DMS53 treated with DMSO at 0.1 percent for 48 hours (cell line): ENCODE results near the gene PDLIM5.
"Not testable (repeated sequence)": the region's sequence is repeated elsewhere in the genome, so short reads cannot be mapped to it uniquely, and the experiment has no call there.

ENCODE experiments used
- DNase-seq: peaks from one replicate; lab custom pipeline; 2025; ENCODE audit not compliant: unreplicated experiment; lab: John Stamatoyannopoulos, UW

PDLIM5 gene

DNA sequence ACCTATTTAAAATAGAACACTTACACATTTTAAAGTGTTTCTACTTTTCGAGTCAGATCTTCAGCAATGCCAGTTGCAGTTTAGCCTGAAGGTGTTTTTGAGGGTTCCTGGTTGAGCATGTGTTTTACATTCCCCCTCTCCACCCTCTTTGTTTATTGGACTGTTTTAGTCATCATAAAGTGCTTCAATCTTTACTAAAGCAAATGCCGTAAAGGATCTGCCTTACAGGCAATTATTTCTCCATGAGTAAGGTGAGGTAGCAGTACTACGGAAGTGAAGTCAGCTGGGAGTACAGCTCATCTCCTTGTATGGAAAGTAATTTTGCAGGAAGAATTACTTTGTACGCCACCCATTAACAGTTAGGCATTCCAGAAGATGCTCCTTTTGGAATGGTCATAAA is 36.9 kb downstream of the PDLIM5 start:
- DNase-seq = no peak

- no peak for DNase-seq
Observed at GRCh38 chr4:94489098-94489497, 37.4 kb downstream of the PDLIM5 start.

GRCh38 chr4:94490437-94490836 is 38.7 kb downstream of the PDLIM5 start:
- DNase-seq = no peak

GRCh38 chr4:94491322-94491721 is 39.6 kb downstream of the PDLIM5 start:
- no peak for DNase-seq

GRCh38 chr4:94495408-94495807 is 43.7 kb downstream of the PDLIM5 start:
- no peak for DNase-seq

GRCh38 chr4:94497690-94498089 is 45.9 kb downstream of the PDLIM5 start:
- DNase-seq = no peak

- DNase-seq = no peak
Observed at GRCh38 chr4:94498502-94498901, 46.8 kb downstream of the PDLIM5 start.

DNA sequence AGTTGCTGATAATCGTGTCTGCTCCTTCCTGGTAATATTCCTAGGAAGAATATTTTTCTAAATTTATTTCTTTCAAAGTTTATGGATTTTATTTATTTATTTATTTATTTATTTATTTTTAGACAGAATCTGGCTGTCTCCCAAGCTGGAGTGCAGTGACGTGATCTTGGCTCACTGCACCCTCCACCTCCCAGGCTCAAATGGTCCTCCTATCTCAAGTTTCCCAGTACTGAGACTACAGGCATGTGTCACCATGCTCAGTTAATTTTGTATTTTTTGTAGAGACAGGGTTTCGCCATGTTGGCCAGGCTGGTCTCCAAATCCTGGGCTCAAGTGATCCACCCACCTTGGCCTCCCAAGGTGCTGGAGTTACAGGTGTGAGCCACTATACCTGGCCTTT is 48.9 kb downstream of the PDLIM5 start:
- no peak for DNase-seq

- DNase-seq = no peak
Observed at GRCh38 chr4:94504545-94504944, 52.8 kb downstream of the PDLIM5 start.

DNA sequence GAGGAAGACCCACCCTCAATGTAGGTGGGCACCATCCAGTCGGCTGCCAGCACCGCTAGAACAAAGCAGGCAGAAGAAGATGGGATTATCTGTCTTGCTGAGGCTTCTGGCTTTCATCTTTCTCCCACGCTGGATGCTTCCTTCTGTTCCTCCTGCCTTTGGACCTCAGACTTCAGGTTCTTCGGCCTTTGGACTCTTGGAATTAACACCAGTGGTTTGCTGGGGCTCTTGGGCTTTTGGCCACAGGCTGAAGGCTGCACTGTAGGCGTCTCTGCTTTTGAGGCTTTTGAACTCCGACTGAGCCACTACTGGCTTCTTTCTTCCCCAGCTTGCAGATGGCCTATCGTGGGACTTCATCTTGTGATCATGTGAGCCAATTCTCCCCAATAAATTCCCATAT is 55.1 kb downstream of the PDLIM5 start:
- DNase-seq = no peak

DNA sequence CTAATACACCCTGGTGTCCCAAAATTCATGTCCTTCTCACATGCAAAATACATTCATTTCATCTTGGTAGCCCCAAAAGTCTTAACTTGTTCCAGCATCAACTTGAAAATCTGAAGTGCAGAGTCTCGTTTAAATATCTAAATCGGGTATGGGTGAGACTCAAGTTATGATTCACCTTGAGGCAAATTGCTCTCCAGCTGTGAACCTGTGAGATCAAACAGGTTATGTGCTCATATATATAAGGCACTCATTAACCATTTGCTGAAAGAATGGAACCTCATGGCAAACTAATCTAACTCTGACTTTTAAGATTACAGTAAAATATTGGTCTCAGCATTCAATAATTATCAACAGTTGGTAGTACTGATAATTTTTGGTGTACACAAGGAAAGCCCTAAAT is 55.5 kb downstream of the PDLIM5 start:
- DNase-seq = no peak

DNA sequence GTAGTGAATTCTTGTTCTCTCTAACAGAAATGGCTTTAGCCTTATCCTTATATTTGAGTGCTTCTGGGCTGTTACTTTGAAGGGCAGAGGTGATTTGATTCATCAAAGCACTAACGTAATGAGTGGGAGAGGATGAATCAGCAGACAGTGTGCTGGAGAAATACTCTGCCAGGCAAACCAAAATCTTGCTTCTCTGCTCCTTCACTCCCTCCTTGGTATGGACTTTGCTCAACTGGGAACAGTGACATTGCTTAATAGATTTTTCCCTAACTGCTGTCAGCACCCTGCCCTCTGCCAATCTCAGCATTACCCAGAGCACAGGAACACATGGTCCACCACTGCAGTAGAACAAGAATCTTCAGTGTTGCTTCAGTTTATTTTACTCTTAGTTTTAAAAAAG is 56.0 kb downstream of the PDLIM5 start:
- DNase-seq = no peak

- no peak for DNase-seq
Observed at GRCh38 chr4:94508296-94508695, 56.6 kb downstream of the PDLIM5 start.

- no peak for DNase-seq
Observed at GRCh38 chr4:94508806-94509205, 57.1 kb downstream of the PDLIM5 start.

DNA sequence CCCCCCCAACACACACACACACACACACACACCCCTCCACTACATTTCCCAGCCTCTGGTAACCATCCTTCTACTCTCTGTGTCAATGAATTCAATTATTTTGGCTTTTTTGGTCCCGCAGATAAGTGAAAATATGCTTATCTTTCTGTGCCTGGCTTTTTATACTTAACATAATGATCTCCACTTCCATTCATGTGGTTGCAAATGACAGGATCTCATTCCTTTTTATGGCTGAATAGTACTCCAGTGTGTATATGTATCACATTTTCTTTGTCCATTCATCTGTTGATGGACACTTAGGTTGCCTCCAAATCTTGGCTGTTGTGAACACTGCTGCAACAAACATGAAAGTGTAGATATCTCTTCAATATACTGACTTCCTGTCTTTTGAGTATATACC is 59.8 kb downstream of the PDLIM5 start:
- DNase-seq = no peak

DNA sequence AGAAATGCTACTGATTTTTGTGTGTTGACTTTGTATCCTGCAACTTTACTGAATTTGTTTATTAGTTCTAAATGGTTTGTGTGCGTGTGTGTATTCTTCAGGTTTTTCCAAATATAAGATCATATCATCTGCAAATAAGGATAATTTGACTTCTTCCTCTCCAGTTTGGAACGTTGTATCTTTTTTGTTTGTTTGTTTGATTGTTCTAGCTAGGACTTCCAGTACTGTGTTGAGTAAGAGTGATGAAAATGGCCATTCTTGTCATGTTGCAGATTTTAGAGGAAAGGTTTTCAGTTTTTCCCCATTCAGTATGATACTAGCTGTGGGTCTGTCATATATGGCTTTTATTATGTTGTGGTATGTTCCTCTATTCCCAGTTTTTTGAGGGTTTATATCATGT is 61.8 kb downstream of the PDLIM5 start:
- not testable (repeated sequence) for DNase-seq

- DNase-seq = no peak
Observed at GRCh38 chr4:94515365-94515764, 63.6 kb downstream of the PDLIM5 start.

GRCh38 chr4:94516067-94516466 is 64.3 kb downstream of the PDLIM5 start:
- DNase-seq = peak; percentile 2

DNA sequence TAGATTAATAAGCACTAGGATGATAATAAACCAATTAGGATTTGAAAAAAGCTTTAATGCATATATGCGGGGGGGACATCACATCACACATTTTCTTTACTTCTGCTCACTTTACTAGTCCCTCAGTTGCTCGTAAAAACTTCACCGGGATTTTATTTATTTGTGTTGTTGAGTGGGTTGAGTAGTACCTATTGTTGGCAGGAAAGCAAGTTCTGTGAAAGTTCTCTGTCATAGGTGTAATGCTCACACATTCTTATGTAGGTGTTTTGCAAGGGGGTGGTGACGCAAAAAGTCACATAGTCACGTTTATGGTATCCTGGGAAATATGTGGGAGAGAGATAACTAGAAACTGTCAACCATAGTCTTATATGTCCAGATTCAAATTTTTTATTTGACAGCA is 65.3 kb downstream of the PDLIM5 start:
- no peak for DNase-seq

DNA sequence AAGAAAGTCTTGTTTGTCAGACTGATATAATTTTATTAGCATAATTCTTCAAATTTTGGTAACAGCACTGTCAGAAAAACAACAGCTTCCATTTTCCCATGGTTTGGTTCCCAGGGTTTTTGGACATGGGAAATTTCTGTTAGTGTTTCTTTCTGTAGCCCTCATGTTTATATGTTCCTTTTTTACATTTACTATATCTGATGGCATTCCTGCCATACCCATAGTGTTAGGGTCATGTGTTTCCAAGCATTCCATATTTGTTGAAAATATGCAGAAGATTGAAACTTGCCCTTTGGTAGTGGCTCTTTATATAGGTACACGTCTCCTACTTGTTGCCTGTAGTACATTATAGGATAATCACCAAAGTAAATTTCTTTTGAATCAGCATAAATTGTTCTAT is 65.8 kb downstream of the PDLIM5 start:
- no peak for DNase-seq

DNA sequence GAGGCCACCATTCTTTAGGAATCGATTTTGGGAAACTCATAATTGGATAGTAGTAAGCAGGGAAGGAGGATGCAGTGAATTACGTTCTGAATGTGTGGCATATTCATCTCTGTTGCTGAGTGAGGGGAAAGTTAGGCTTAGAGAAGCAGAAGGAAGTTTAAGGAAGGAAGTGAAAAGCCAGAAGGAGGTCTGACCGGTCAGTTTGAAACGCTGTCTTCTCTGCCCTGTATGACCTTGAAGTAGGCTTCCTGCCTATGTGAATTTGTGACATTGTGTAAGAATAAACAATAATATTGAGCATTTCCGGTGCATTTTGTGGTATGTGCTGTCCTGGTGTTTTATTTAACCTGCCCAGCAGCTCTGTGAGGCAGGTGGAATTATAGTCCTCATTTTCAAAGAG is 67.3 kb downstream of the PDLIM5 start:
- DNase-seq = no peak

- DNase-seq = no peak
Observed at GRCh38 chr4:94519925-94520789, 68.4 kb downstream of the PDLIM5 start.

- no peak for DNase-seq
Observed at GRCh38 chr4:94523033-94523580, 71.4 kb downstream of the PDLIM5 start.
